ENCODE measurements around the gene CRYAB. TPM values are rescaled to one million over a fixed set of nuclear protein-coding genes. Genes with fewer than 3 reads are reported as not detected.

Gene CRYAB
- total RNA-seq, 2 donors from 2014 or later: 10.4 to 61.0 TPM

DNA sequence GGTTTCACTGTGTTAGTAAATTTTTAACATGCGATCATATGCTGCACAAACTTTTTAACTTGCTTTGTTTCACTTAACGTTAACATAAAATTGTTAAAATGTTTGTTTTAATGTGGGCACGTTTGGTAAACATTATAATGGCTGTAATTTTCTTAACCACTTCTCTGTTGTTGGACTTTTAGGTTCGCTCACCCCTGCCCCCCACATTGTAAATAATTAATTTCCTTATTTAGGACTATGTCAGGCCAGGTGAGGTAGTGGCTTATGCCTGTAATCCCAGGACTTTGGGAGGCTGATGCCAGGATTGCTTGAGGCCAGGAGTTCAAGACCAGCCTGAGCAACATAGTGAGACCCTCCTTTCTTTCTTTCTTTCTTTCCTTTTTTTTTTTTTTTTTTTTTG lies 18.9 kb upstream of the CRYAB start:
- H3K4me1 ChIP-seq: peaks cover 17% of the 10 kb centered on the region
- no peaks in the 10 kb centered on the region for H3K9me3 ChIP-seq
- WGBS, 2 donors: 25 to 40% methylated on average over 4 of the region's 4 CpGs
- no peaks in the 10 kb centered on the region for H3K36me3 ChIP-seq (replicated peaks in 1 of 2; ENCODE audit: insufficient read depth in 1 of 2, low read depth in 2 of 2)
- intact Hi-C loops (cut with DNase I): no loop called here
- DNase-seq (no peak), ATAC-seq (no peak)
- H3K27me3 ChIP-seq: no peaks in the 10 kb centered on the region
- TF ChIP-seq POLR2A (IDR thresholded peaks at IDR 0.05): no peak
- TF ChIP-seq, protein P1, sequence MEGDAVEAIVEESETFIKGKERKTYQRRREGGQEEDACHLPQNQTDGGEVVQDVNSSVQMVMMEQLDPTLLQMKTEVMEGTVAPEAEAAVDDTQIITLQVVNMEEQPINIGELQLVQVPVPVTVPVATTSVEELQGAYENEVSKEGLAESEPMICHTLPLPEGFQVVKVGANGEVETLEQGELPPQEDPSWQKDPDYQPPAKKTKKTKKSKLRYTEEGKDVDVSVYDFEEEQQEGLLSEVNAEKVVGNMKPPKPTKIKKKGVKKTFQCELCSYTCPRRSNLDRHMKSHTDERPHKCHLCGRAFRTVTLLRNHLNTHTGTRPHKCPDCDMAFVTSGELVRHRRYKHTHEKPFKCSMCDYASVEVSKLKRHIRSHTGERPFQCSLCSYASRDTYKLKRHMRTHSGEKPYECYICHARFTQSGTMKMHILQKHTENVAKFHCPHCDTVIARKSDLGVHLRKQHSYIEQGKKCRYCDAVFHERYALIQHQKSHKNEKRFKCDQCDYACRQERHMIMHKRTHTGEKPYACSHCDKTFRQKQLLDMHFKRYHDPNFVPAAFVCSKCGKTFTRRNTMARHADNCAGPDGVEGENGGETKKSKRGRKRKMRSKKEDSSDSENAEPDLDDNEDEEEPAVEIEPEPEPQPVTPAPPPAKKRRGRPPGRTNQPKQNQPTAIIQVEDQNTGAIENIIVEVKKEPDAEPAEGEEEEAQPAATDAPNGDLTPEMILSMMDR (IDR thresholded peaks at IDR 0.05): no peak
- H3K4me3 ChIP-seq: no peak overlapping the region
- H3K27ac ChIP-seq: no peak overlapping the region

DNA sequence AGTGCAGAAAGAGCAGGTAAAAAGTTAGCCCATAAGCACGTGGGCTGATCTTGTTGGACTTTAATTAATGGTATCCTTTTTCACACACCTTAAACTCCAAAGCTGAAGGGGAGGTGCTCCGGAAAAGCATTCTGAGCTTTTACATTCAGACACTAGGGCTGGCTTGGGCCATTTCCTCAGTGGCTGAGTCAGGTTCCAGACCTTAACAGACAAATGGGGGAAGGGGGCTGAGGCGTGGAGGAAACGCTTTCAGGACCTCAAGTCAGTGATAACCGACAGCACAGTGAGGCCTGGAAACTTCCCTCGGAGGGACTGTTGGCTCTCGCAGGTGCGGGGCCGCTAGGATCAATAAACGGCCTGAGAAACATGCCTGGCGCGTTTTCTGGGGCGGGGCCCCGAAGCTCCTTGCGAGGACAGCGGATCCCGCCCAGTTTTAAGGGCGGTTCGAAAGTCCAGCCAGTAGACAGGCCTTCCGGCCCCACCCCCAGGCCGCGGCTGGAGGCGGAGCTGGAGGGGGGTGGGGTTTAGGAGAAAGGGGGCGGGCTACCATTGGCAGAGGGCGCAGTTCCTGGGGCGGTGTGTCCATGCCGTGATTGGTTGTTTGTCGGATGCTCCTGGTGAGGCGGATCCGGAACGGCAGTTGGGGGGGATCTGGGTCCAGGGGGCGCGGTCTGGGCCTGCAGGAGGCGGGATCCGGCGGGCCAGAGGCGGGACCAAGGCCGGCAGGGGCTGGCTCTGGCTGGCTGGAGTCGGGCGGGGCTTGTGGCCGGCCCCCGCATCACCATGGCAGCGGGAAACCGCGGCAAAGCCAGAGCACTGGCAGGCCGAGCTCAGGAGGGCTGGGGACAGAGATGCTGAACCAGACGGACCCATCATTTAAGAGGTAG lies 15.2 kb upstream of the CRYAB start:
- ATAC-seq (peak; percentile 93), DNase-seq (peak; percentile 97 to 99 (median 98))
- no peak overlapping the region for H3K4me3 ChIP-seq
- peak in 2 of 3 donors; percentile 51 to 53 for TF ChIP-seq POLR2A (IDR thresholded peaks at IDR 0.05)
- TF ChIP-seq, protein P1 (IDR thresholded peaks at IDR 0.05): peak in 2 of 7 experiments; percentile 14 to 21
- H3K4me1 ChIP-seq: peaks cover 50% of the 10 kb centered on the region
- H3K9me3 ChIP-seq: no peaks in the 10 kb centered on the region
- H3K27ac ChIP-seq: peak overlapping the region; percentile 79 to 91 (median 88)
- H3K36me3 ChIP-seq (replicated peaks in 1 of 2; ENCODE audit: insufficient read depth in 1 of 2, low read depth in 2 of 2): no peaks in the 10 kb centered on the region
- intact Hi-C loops (cut with DNase I): no loop called here
- no peaks in the 10 kb centered on the region for H3K27me3 ChIP-seq
- 0 to 1% methylated on average over 34 to 38 of the region's 47 CpGs for WGBS, 2 donors

DNA sequence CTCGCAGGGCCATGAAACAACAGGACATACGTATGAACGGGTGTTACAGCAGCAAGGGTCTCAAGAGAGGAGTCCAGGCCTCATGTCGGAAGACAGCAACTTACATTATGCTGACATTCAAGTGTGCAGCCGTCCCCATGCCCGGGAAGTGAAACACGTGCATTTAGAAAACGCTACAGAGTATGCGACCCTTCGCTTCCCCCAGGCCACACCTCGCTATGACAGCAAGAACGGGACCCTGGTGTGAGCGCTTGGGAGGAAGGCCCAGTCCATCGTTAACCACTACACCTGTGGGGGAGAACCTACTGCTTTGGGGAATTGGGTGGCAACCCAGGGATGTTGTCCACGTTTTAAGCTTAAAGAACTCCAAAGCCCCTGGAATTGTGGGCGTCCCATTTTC lies 14.4 kb upstream of the CRYAB start:
- peaks cover 52% of the 10 kb centered on the region for H3K4me1 ChIP-seq
- DNase-seq (no peak), ATAC-seq (no peak)
- intact Hi-C loops (cut with DNase I): no loop called here
- no peaks in the 10 kb centered on the region for H3K9me3 ChIP-seq
- H3K27me3 ChIP-seq: no peaks in the 10 kb centered on the region
- TF ChIP-seq, protein P1 (IDR thresholded peaks at IDR 0.05): no peak
- TF ChIP-seq POLR2A (IDR thresholded peaks at IDR 0.05): no peak
- 86 to 89% methylated on average over 12 to 16 of the region's 16 CpGs for WGBS, 2 donors
- no peak overlapping the region for H3K4me3 ChIP-seq
- no peaks in the 10 kb centered on the region for H3K36me3 ChIP-seq (replicated peaks in 1 of 2; ENCODE audit: insufficient read depth in 1 of 2, low read depth in 2 of 2)
- H3K27ac ChIP-seq: peak overlapping the region; percentile 79 to 91 (median 88)

DNA sequence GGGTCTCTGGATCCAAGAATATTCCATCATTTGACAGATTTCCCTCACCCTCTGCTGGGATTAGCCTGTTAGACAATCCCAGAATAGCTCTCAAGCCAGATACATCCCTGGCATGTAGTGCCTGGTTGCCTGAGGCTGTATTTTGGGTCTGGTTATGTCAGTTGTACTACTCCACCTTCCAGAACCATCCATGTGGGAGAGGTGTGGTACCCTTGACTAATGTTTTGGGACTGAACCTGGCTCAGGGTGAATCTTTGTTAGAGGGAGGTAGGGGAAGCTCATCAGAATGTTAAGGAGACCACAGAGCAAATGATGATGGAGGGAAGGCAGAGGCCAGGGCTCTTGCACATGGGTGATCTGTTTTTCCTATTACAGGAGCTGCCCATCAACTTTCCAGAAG lies 12.4 kb upstream of the CRYAB start:
- DNase-seq (no peak), ATAC-seq (no peak)
- Histone ChIP-seq H3K27ac (peak overlapping the region in 3 of 4 donors; percentile 68 to 91 (median 90)), H3K36me3 (replicated peaks in 1 of 2; ENCODE audit: insufficient read depth in 1 of 2, low read depth in 2 of 2) (no peaks in the 10 kb centered on the region), H3K9me3 (no peaks in the 10 kb centered on the region), H3K4me1 (peaks cover 70% of the 10 kb centered on the region), H3K27me3 (no peaks in the 10 kb centered on the region), H3K4me3 (no peak overlapping the region)
- intact Hi-C loops (cut with DNase I): no loop called here
- TF ChIP-seq POLR2A (IDR thresholded peaks at IDR 0.05): no peak
- TF ChIP-seq, protein P1 (IDR thresholded peaks at IDR 0.05): no peak
